A549 (cell line): ENCODE measurements around the gene CDH22. TPM values are rescaled to one million over a fixed set of nuclear protein-coding genes. Genes with fewer than 3 reads are reported as not detected.

Experiments used
- ATAC-seq, 2 experiments: fragments of 200-7000 bp in 1 of 2; fragments of >200 bp in 1 of 2; cut with Nextera tagmentation in 1 of 2; cut with Tn5 transposase in 1 of 2; 3 replicates each; pipeline versions ENCODE4 v1.8.0 to v1.9.1; 2018 to 2020; ENCODE audit warnings: mild to moderate bottlenecking in 1 of 2, moderate library complexity in 1 of 2
- CTCF ChIA-PET: fragments of 300-600 bp; sonication (Branson Sonifier 250); formaldehyde crosslinking; extraction: SDS; loops from one replicate; lab custom pipeline; 2021; ENCODE audit warnings: antibody characterized with exemption, inconsistent platforms; lab: Yijun Ruan, JAX
- POLR2A ChIA-PET: fragments of 350-600 bp; formaldehyde crosslinking; extraction: SDS; loops from one replicate; lab custom pipeline; 2021; ENCODE audit warnings: antibody characterized with exemption, inconsistent platforms; lab: Yijun Ruan, JAX
- DNase-seq, 2 experiments: peaks; one replicate each; pipeline versions ENCODE4 v3.0.0 to v3.0.0-alpha.2; 2011 to 2016; ENCODE audit warnings: low read depth in 1 of 2, low spot score in 1 of 2
- FAIRE-seq: peaks from 2 replicates; lab custom pipeline; 2011; peaks lifted over from hg19 to GRCh38; lab: Jason Lieb, UNC
- H3K27ac ChIP-seq, 2 experiments: fragments of >200 bp; sonication (Bioruptor Twin); formaldehyde crosslinking; 3 replicates each; pipeline ENCODE4 v1.5.1; 2016 to 2017
- H3K4me1 ChIP-seq: fragments of >200 bp; sonication (Bioruptor Twin); formaldehyde crosslinking; 3 replicates; pipeline ENCODE4 v1.6.1; 2016
- H3K4me2 ChIP-seq: fragments of >200 bp; sonication (Bioruptor Twin); formaldehyde crosslinking; 3 replicates; pipeline ENCODE4 v1.6.1; 2016
- H3K4me3 ChIP-seq: fragments of >200 bp; sonication (Bioruptor Twin); formaldehyde crosslinking; 3 replicates; pipeline ENCODE4 v1.5.1; 2016
- H3K9me3 ChIP-seq: fragments of >200 bp; sonication (Bioruptor Twin); formaldehyde crosslinking; 3 replicates; pipeline ENCODE4 v1.6.1; 2016
- CHD4 ChIP-seq: fragments of 200-600 bp; sonication (generic); IDR thresholded peaks from 2 replicates; pipeline ENCODE4 v1.6.1; 2016; ENCODE audit warnings: antibody characterized with exemption, mild to moderate bottlenecking, borderline replicate concordance
- ESRRA ChIP-seq: fragments of 150-350 bp; IDR thresholded peaks from 2 replicates; pipeline ENCODE4 v1.6.1; 2014; ENCODE audit warnings: mild to moderate bottlenecking, low read length, borderline replicate concordance
- FOSL2 ChIP-seq, 2 experiments: fragments of 450-650 bp in 1 of 2; fragments of >200 bp in 1 of 2; sonication (Bioruptor Twin) in 1 of 2; formaldehyde crosslinking; IDR thresholded peaks; 2 replicates each; pipeline versions ENCODE4 v1.5.0 to v1.6.1; 2016 to 2020; ENCODE audit warnings: mild to moderate bottlenecking in 1 of 2, moderate library complexity in 1 of 2
- KDM1A ChIP-seq: fragments of 200-600 bp; sonication (generic); IDR thresholded peaks from 2 replicates; pipeline ENCODE4 v1.6.1; 2016; ENCODE audit warnings: low read depth, mild to moderate bottlenecking
- MAX ChIP-seq: IDR thresholded peaks from 2 replicates; pipeline ENCODE4 v1.6.1; 2012
- MYC ChIP-seq: IDR thresholded peaks from 2 replicates; pipeline ENCODE4 v1.6.1; 2012; ENCODE audit warnings: mild to moderate bottlenecking, inconsistent platforms, low read length, improper control_type of control experiment, borderline replicate concordance
- POLR2A ChIP-seq: IDR thresholded peaks from 2 replicates; pipeline ENCODE4 v1.6.1; 2012; ENCODE audit warnings: mild to moderate bottlenecking, low read length
- RAD21 ChIP-seq, 2 experiments: fragments of >200 bp in 1 of 2; sonication (Bioruptor Twin) in 1 of 2; formaldehyde crosslinking in 1 of 2; IDR thresholded peaks in 1 of 2; conservative IDR thresholded peaks in 1 of 2; 2 replicates in 1 of 2; 3 replicates in 1 of 2; pipeline ENCODE4 v1.6.1; 2012 to 2018; ENCODE audit warnings: inconsistent platforms in 1 of 2
- ZFP36 ChIP-seq: fragments of 450-650 bp; IDR thresholded peaks from 2 replicates; pipeline ENCODE4 v1.6.1; 2014; ENCODE audit warnings: borderline replicate concordance; ENCODE audit not compliant: partially characterized antibody
- WGBS: methylation state at CpG from one replicate; pipeline ENCODE4 v1.1.6; 2017; ENCODE audit errors: missing lambda C conversion rate; 5-methylcytosine and 5-hydroxymethylcytosine counted together
- polyA plus RNA-seq, 4 experiments: library from polyadenylated mRNA; depleted of rRNA in 3 of 4; stranded (reverse); fragments of >200 nt; fragmentation: RNase III in 1 of 4; extraction: RNeasy Plus Mini Kit Qiagen cat#74134 plus additional on column Dnase treatment in 1 of 4; gene quantifications; 2 replicates in 3 of 4; 3 replicates in 1 of 4; pipeline ENCODE4 v1.2.3, GENCODE V29; 2011 to 2017
- TF ChIP-seq, protein P1 (sequence below): fragments of 200-600 bp; sonication (generic); IDR thresholded peaks from 2 replicates; pipeline ENCODE4 v1.6.1; 2016; ENCODE audit warnings: antibody characterized with exemption, mild to moderate bottlenecking, moderate library complexity

Gene CDH22
- polyA plus RNA-seq, 2 of the 4 experiments (the other 2 are of a cell fraction): not detected

GRCh38 chr20:46265539-46265938 lies 42.8 kb downstream of the CDH22 start:
- 0 out of 2 replicates have a peak, but pooled peaks have one; percentile 15 for TF ChIP-seq KDM1A
- no peak for TF ChIP-seq ZFP36
- no peak for TF ChIP-seq MYC
- no peak for TF ChIP-seq ESRRA
- DNase-seq (no peak), FAIRE-seq (no peak), ATAC-seq (no peak)
- no peak overlapping the region for H3K27ac ChIP-seq
- no peaks in the 10 kb centered on the region for H3K9me3 ChIP-seq
- no peaks in the 10 kb centered on the region for H3K4me1 ChIP-seq
- H3K4me2 ChIP-seq: no peak overlapping the region
- H3K4me3 ChIP-seq: no peak overlapping the region
- CTCF ChIA-PET: interaction anchor here (0.9 to 1.4 kb wide), 3 partner anchors 14 to 40 kb away, joined by 3 to 4 read pairs (median 3); no protein-coding TSS in a partner anchor
- POLR2A ChIA-PET: no interaction called here
- 19% methylated on average over 2 of the region's 2 CpGs for WGBS

DNA sequence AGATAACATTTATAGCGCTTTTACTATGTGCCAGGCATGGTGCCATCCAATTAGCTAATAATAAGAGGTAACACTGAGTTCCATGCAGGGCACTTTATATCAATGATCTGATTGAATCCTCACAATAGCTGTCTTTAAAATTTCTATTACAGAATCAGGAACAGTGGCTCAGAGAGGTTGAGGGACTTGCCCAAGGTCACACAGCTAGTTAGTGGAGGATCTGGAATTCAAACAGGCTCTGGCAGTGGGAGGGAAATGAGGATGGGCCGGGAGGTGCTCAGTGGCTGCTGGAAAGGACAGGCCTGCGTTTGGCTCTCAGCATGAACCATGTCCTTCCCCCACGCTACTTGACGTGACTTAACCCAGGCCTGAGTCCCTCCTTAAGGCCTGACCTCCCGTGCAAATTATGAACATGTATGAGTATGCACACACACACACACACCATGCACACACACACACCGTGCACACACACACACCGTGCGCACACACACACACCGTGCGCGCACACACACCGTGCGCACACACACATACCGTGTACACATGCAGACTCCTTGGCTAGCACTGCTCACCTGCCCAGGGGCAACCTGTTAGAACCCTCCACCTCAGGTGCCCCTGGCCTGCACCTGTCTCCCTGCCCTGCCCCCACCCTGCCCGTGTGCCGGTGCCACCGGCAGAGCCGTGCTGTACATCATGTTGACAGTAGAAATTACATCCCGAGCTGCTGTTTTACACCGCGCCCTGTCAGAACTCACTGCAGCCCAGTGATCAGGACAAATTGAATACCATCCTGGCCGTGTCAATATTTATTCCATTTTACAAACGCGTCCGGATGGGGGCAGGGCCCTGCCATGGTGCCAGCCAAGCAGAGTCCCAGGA lies 43.7 kb downstream of the CDH22 start:
- DNase-seq (no peak), FAIRE-seq (no peak), ATAC-seq (no peak; a peak in 1 of 6 replicates)
- Histone ChIP-seq H3K4me1 (no peaks in the 10 kb centered on the region), H3K4me3 (no peak overlapping the region), H3K27ac (no peak overlapping the region), H3K4me2 (no peak overlapping the region), H3K9me3 (no peaks in the 10 kb centered on the region)
- 53% methylated on average over 26 of the region's 26 CpGs for WGBS
- ChIA-PET POLR2A (no interaction called here), CTCF (interaction anchor here (1.3 to 3.3 kb wide), 5 partner anchors 9 to 250 kb away, joined by 3 to 12 read pairs (median 5); no protein-coding TSS in a partner anchor)
- TF ChIP-seq RAD21 (conservative IDR thresholded peaks at IDR 0.05 in 1 of 2, IDR thresholded peaks at IDR 0.05 in 1 of 2) (no peak), ZFP36 (peak; percentile 42), FOSL2 (IDR thresholded peaks at IDR 0.05) (no peak), FOSL2 (CRISPR knock-in tag; IDR thresholded peaks at IDR 0.05) (no peak), POLR2A (0 out of 2 replicates have a peak, but pooled peaks have one; percentile 7), MAX (no peak)

DNA sequence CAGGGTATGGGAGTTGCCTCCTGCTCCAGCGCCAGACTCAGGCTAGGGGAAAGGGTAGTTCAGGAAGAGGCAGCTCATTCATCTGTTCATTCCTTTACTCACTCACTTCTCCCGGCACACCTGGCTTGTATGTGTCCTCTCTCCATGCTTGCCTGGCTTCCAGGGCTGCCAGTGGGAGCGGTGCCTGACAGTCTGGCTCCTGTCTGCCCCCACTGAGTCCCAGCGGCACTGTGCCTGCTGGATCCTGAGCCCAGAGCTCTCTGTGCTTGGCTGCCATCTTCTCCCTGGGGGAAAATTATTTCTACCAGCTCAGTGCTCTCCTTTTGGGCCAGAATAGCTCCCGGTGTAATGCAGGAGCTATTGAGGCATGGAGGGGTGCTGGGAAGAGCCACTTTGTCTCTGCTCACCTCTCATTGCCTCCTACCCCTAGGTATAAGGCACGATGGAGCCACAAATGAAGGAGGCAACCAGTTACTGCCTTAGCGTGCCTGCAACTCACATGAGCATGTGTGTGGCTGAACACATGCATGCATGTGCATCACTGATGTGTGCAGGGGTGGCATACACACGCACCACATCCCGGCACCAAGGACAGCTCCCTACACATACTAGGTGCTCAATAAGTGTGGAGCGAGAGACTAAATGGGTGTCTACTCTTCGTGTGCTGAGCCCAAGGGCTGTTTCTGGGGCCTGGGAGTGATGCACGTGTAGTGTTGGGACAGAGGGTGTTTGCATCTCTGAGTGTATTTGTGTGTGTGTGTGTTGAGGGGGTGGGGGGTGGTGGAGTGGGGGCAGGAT lies 46.6 kb downstream of the CDH22 start:
- ChIA-PET CTCF (interaction anchor here (1.2 to 3.3 kb wide), 2 partner anchors 9 to 45 kb away, joined by 3 to 12 read pairs; no protein-coding TSS in a partner anchor), POLR2A (no interaction called here)
- ATAC-seq (no peak), DNase-seq (no peak), FAIRE-seq (no peak)
- H3K9me3 ChIP-seq: no peaks in the 10 kb centered on the region
- WGBS: 26% methylated on average over 9 of the region's 12 CpGs
- no peak overlapping the region for H3K4me2 ChIP-seq
- no peak overlapping the region for H3K4me3 ChIP-seq
- no peaks in the 10 kb centered on the region for H3K4me1 ChIP-seq
- H3K27ac ChIP-seq: no peak overlapping the region
- TF ChIP-seq KDM1A (no peak), RAD21 (conservative IDR thresholded peaks at IDR 0.05 in 1 of 2, IDR thresholded peaks at IDR 0.05 in 1 of 2) (no peak), CHD4 (no peak)
- TF ChIP-seq, protein P1, sequence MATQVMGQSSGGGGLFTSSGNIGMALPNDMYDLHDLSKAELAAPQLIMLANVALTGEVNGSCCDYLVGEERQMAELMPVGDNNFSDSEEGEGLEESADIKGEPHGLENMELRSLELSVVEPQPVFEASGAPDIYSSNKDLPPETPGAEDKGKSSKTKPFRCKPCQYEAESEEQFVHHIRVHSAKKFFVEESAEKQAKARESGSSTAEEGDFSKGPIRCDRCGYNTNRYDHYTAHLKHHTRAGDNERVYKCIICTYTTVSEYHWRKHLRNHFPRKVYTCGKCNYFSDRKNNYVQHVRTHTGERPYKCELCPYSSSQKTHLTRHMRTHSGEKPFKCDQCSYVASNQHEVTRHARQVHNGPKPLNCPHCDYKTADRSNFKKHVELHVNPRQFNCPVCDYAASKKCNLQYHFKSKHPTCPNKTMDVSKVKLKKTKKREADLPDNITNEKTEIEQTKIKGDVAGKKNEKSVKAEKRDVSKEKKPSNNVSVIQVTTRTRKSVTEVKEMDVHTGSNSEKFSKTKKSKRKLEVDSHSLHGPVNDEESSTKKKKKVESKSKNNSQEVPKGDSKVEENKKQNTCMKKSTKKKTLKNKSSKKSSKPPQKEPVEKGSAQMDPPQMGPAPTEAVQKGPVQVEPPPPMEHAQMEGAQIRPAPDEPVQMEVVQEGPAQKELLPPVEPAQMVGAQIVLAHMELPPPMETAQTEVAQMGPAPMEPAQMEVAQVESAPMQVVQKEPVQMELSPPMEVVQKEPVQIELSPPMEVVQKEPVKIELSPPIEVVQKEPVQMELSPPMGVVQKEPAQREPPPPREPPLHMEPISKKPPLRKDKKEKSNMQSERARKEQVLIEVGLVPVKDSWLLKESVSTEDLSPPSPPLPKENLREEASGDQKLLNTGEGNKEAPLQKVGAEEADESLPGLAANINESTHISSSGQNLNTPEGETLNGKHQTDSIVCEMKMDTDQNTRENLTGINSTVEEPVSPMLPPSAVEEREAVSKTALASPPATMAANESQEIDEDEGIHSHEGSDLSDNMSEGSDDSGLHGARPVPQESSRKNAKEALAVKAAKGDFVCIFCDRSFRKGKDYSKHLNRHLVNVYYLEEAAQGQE: peak; percentile 35; the same call in 1 of the 2 replicates
- TF ChIP-seq, all 56 proteins: peak for 1
